Neural cell (in vitro differentiated cells): ENCODE data around the gene SMG6. TPM values are rescaled to one million over a fixed set of nuclear protein-coding genes. Genes with fewer than 3 reads are reported as not detected.

Experiments used
- H2AFZ ChIP-seq: fragments of 200-600, 300-800 bp; sonication (generic), shearing (Covaris generic); 2 replicates; pipeline ENCODE4 v1.6.0; 2014; ENCODE audit warnings: low read depth, mild to moderate bottlenecking, antibody characterized with exemption, low read length, moderate library complexity
- H3F3A ChIP-seq: fragments of 200-600 bp; shearing (Covaris generic); 2 replicates; pipeline ENCODE4 v1.6.1; 2016; ENCODE audit warnings: mild to moderate bottlenecking, moderate library complexity, mixed read lengths, antibody characterized with exemption, low read length; ENCODE audit not compliant: insufficient read depth, poor library complexity, severe bottlenecking
- H3K27ac ChIP-seq: fragments of 200-600, 300-800 bp; sonication (generic), shearing (Covaris generic); 2 replicates; pipeline ENCODE4 v1.5.1; 2014; ENCODE audit warnings: mild to moderate bottlenecking, low read length, moderate library complexity
- H3K27me3 ChIP-seq: fragments of 300-800, 200-600 bp; sonication (generic), shearing (Covaris generic); 2 replicates; pipeline ENCODE4 v1.6.0; 2014; ENCODE audit warnings: mild to moderate bottlenecking, low read depth, low read length, moderate library complexity; ENCODE audit not compliant: insufficient read depth
- H3K36me3 ChIP-seq: fragments of 300-800, 200-600 bp; sonication (generic), shearing (Covaris generic); 2 replicates; pipeline ENCODE4 v1.5.1; 2014; ENCODE audit warnings: mild to moderate bottlenecking, antibody characterized with exemption, low read length, moderate library complexity; ENCODE audit not compliant: insufficient read depth
- H3K4me2 ChIP-seq: fragments of 300-800, 200-600 bp; sonication (generic), shearing (Covaris generic); 2 replicates; pipeline ENCODE4 v1.6.0; 2014; ENCODE audit warnings: mild to moderate bottlenecking, low read length
- H3K4me3 ChIP-seq: fragments of 300-800, 200-600 bp; sonication (generic), shearing (Covaris generic); 2 replicates; pipeline ENCODE4 v1.5.1; 2014; ENCODE audit warnings: mild to moderate bottlenecking, low read length, moderate library complexity
- H3K79me2 ChIP-seq: fragments of 200-600 bp; shearing (Covaris generic); replicated peaks from 2 replicates; pipeline ENCODE4 v1.6.0; 2014; ENCODE audit warnings: mild to moderate bottlenecking, low read length, moderate library complexity; ENCODE audit not compliant: insufficient read depth
- H3K9ac ChIP-seq: fragments of 300-800, 200-600 bp; sonication (generic), shearing (Covaris generic); 2 replicates; pipeline ENCODE4 v1.6.1; 2016; ENCODE audit warnings: mild to moderate bottlenecking, low read length, mixed read lengths
- H3K9me2 ChIP-seq: fragments of 200-600 bp; shearing (Covaris generic); 2 replicates; pipeline ENCODE4 v1.6.1; 2016; ENCODE audit warnings: mild to moderate bottlenecking, low read length, mixed read lengths; ENCODE audit not compliant: insufficient read depth
- H3K9me3 ChIP-seq: fragments of 200-600, 300-800 bp; sonication (generic), shearing (Covaris generic); 2 replicates; pipeline ENCODE4 v1.6.1; 2016; ENCODE audit warnings: mild to moderate bottlenecking, mixed run types, low read length, moderate library complexity, mixed read lengths
- H4K20me1 ChIP-seq: fragments of 200-600 bp; shearing (Covaris generic); 2 replicates; pipeline ENCODE4 v1.6.1; 2016; ENCODE audit warnings: mild to moderate bottlenecking, mixed run types; ENCODE audit not compliant: insufficient read depth
- CTCF ChIP-seq: fragments of 450-650 bp; IDR thresholded peaks from 2 replicates; pipeline ENCODE4 v1.5.1; 2014; ENCODE audit warnings: antibody characterized with exemption, mild to moderate bottlenecking, moderate library complexity; ENCODE audit not compliant: poor library complexity, severe bottlenecking
- EP300 ChIP-seq: fragments of 450-650 bp; conservative IDR thresholded peaks from 2 replicates; pipeline ENCODE4 v1.6.1; 2014; ENCODE audit warnings: antibody characterized with exemption, mild to moderate bottlenecking, moderate library complexity; ENCODE audit not compliant: poor library complexity, severe bottlenecking
- EZH2 ChIP-seq: fragments of 200-600, 300-800 bp; shearing (Covaris generic), sonication (generic); IDR thresholded peaks from 2 replicates; pipeline ENCODE4 v1.6.1; 2014; ENCODE audit warnings: antibody characterized with exemption, low read length, borderline replicate concordance, mild to moderate bottlenecking; ENCODE audit not compliant: insufficient read depth, poor library complexity, severe bottlenecking
- MXI1 ChIP-seq: fragments of 450-650 bp; conservative IDR thresholded peaks from 2 replicates; pipeline ENCODE4 v1.6.1; 2014; ENCODE audit warnings: antibody characterized with exemption, mild to moderate bottlenecking; ENCODE audit not compliant: poor library complexity, severe bottlenecking
- POLR2AphosphoS5 ChIP-seq: IDR thresholded peaks from 2 replicates; pipeline ENCODE4 v1.6.1; 2012
- RAD21 ChIP-seq: fragments of 450-650 bp; conservative IDR thresholded peaks from 2 replicates; pipeline ENCODE4 v1.6.1; 2014; ENCODE audit warnings: antibody characterized with exemption, mild to moderate bottlenecking, moderate library complexity
- REST ChIP-seq: IDR thresholded peaks from 2 replicates; pipeline ENCODE4 v1.6.1; 2012; ENCODE audit warnings: borderline replicate concordance
- SMC3 ChIP-seq: fragments of 450-650 bp; conservative IDR thresholded peaks from 2 replicates; pipeline ENCODE4 v1.6.1; 2014; ENCODE audit warnings: antibody characterized with exemption, mild to moderate bottlenecking, moderate library complexity; ENCODE audit not compliant: poor library complexity
- TAF1 ChIP-seq: IDR thresholded peaks from 2 replicates; pipeline ENCODE4 v1.6.1; 2012; ENCODE audit warnings: low read depth
- polyA plus RNA-seq: library from polyadenylated mRNA; depleted of rRNA; stranded (reverse); fragments of >200 nt; gene quantifications from 2 replicates; pipeline ENCODE4 v1.2.3, GENCODE V29; 2014

SMG6 gene
- polyA plus RNA-seq, 1 donor from 2014 or later, result 13.9 TPM

GRCh38 chr17:2240541-2240940 is 63.0 kb downstream of the SMG6 start:
- no peaks in the 10 kb centered on the region for H3F3A ChIP-seq
- no peaks in the 10 kb centered on the region for H3K79me2 ChIP-seq
- no peaks in the 10 kb centered on the region for H3K27me3 ChIP-seq
- H3K27ac ChIP-seq, result no peak overlapping the region
- no peak overlapping the region for H3K4me3 ChIP-seq
- H3K36me3 ChIP-seq, result no peaks in the 10 kb centered on the region
- TF ChIP-seq EP300, result no peak
- TF ChIP-seq TAF1, result no peak
- no peak for TF ChIP-seq POLR2AphosphoS5
- TF ChIP-seq REST, result no peak
- no peak for TF ChIP-seq MXI1
- no peak for TF ChIP-seq EZH2
- TF ChIP-seq CTCF, result no peak
- TF ChIP-seq RAD21, result no peak
- TF ChIP-seq SMC3, result no peak
- no peaks in the 10 kb centered on the region for H3K9me2 ChIP-seq
- no peak overlapping the region for H2AFZ ChIP-seq
- no peaks in the 10 kb centered on the region for H4K20me1 ChIP-seq
- H3K9me3 ChIP-seq, result no peaks in the 10 kb centered on the region
- no peak overlapping the region for H3K9ac ChIP-seq
- H3K4me2 ChIP-seq, result no peak overlapping the region

- no peaks in the 10 kb centered on the region for H3K79me2 ChIP-seq
- H3K27ac ChIP-seq, result no peak overlapping the region
- no peaks in the 10 kb centered on the region for H3K9me2 ChIP-seq
- H4K20me1 ChIP-seq, result no peaks in the 10 kb centered on the region
- TF ChIP-seq REST, result no peak
- TF ChIP-seq RAD21, result no peak
- no peak for TF ChIP-seq POLR2AphosphoS5
- no peak for TF ChIP-seq TAF1
- no peak for TF ChIP-seq SMC3
- no peaks in the 10 kb centered on the region for H3K27me3 ChIP-seq
- no peak overlapping the region for H3K4me2 ChIP-seq
- H3K9me3 ChIP-seq, result no peaks in the 10 kb centered on the region
- H3K9ac ChIP-seq, result no peak overlapping the region
- no peak overlapping the region for H2AFZ ChIP-seq
- no peaks in the 10 kb centered on the region for H3K36me3 ChIP-seq
- no peaks in the 10 kb centered on the region for H3F3A ChIP-seq
- no peak overlapping the region for H3K4me3 ChIP-seq
Measured at GRCh38 chr17:2239882-2240430, 63.6 kb downstream of the SMG6 start.
